ENCODE data around the gene DFFB. TPM values are rescaled to one million over a fixed set of nuclear protein-coding genes. Genes with fewer than 3 reads are reported as not detected.

The DFFB gene
- total RNA-seq, 4 donors from 2014 or later: 7.4 to 18.3 (median 15.7) TPM; not detected in 1

GRCh38 chr1:3879099-3879498, 21.8 kb downstream of the DFFB start:
- 96% methylated on average over 7 of the region's 7 CpGs; no CpG with 5 or more reads in 1 of the 2 donors for WGBS, 2 donors (ENCODE audit: low coverage in 1 of 2)
- H3K4me3 ChIP-seq: no peak overlapping the region
- no peak for DNase-seq
- peaks cover 0 to 30% (median 6%) of the 10 kb centered on the region in 4 donors for H3K36me3 ChIP-seq
- no peak overlapping the region for H3K27ac ChIP-seq
- H3K4me1 ChIP-seq: no peaks in the 10 kb centered on the region
- in situ Hi-C loops (cut with MboI; ENCODE audit: low pct_ligation_motif_present in 1 of 4, low pct_unique_long_range_greater_than_20kb in 1 of 4, low sequenced_read_pairs in 3 of 4) (no loop called here), intact Hi-C loops (cut with DNase I; ENCODE audit: low total_unique reads) (no loop called here)
- no peaks in the 10 kb centered on the region for H3K27me3 ChIP-seq
- TF ChIP-seq POLR2A (IDR thresholded peaks at IDR 0.05) (no peak), EP300 (IDR thresholded peaks at IDR 0.05; ENCODE audit: low read depth) (no peak), POLR2AphosphoS5 (IDR thresholded peaks at IDR 0.05) (no peak)
- TF ChIP-seq, protein P1, sequence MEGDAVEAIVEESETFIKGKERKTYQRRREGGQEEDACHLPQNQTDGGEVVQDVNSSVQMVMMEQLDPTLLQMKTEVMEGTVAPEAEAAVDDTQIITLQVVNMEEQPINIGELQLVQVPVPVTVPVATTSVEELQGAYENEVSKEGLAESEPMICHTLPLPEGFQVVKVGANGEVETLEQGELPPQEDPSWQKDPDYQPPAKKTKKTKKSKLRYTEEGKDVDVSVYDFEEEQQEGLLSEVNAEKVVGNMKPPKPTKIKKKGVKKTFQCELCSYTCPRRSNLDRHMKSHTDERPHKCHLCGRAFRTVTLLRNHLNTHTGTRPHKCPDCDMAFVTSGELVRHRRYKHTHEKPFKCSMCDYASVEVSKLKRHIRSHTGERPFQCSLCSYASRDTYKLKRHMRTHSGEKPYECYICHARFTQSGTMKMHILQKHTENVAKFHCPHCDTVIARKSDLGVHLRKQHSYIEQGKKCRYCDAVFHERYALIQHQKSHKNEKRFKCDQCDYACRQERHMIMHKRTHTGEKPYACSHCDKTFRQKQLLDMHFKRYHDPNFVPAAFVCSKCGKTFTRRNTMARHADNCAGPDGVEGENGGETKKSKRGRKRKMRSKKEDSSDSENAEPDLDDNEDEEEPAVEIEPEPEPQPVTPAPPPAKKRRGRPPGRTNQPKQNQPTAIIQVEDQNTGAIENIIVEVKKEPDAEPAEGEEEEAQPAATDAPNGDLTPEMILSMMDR (IDR thresholded peaks at IDR 0.05): no peak
- peaks cover 6 to 9% of the 10 kb centered on the region in 2 donors for H3K9me3 ChIP-seq

DNA sequence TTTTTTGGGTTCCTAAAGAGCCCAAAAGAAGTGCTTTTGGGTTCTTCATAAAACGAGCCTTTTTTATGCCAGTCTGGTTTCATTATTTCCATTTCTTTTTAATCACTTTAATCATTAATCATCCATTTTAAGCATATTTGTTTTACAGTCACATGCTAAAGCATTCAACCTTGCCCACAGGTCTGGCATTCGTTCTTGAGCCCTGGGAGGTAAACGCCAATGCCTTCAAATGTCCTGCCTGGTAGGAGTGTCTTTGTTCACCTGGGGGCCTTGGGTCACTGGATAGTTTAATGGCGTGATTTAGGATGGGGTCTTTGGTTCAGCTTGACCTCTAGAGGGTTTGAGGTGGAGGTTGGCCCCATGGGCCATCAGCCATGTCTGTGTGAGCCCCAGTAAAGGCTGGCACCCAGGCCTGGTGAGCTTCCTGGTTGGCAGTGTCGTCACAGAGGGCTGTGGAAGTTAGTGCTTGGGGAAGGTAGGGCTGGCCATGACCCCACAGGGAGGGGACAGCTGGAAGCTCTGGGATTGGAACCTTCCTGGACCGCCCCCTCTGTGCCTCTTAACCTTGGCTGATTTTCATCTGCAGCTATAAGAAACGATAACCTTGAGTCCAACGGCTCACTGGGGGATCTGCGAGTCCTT, 22.6 kb downstream of the DFFB start:
- Histone ChIP-seq H3K4me1 (no peaks in the 10 kb centered on the region), H3K36me3 (peaks cover 0 to 34% (median 6%) of the 10 kb centered on the region in 4 donors), H3K9me3 (peaks cover 6 to 9% of the 10 kb centered on the region in 2 donors), H3K27me3 (no peaks in the 10 kb centered on the region), H3K4me3 (no peak overlapping the region), H3K27ac (no peak overlapping the region)
- 84 to 88% methylated on average over 3 to 9 of the region's 9 CpGs for WGBS, 2 donors (ENCODE audit: low coverage in 1 of 2)
- in situ Hi-C loops (cut with MboI; ENCODE audit: low pct_ligation_motif_present in 1 of 4, low pct_unique_long_range_greater_than_20kb in 1 of 4, low sequenced_read_pairs in 3 of 4) (no loop called here), intact Hi-C loops (cut with DNase I; ENCODE audit: low total_unique reads) (no loop called here)
- no peak for DNase-seq
- no peak for TF ChIP-seq EP300 (IDR thresholded peaks at IDR 0.05; ENCODE audit: low read depth)
- no peak for TF ChIP-seq POLR2A (IDR thresholded peaks at IDR 0.05)
- TF ChIP-seq, protein P1 (IDR thresholded peaks at IDR 0.05): no peak
- no peak for TF ChIP-seq POLR2AphosphoS5 (IDR thresholded peaks at IDR 0.05)

- DNase-seq: no peak
- in situ Hi-C loops (cut with MboI; ENCODE audit: low pct_ligation_motif_present in 1 of 4, low pct_unique_long_range_greater_than_20kb in 1 of 4, low sequenced_read_pairs in 3 of 4) (no loop called here), intact Hi-C loops (cut with DNase I; ENCODE audit: low total_unique reads) (no loop called here)
- H3K36me3 ChIP-seq: peaks cover 0 to 36% (median 8%) of the 10 kb centered on the region in 4 donors
- H3K9me3 ChIP-seq: peaks cover 6 to 9% of the 10 kb centered on the region in 2 donors
- no peaks in the 10 kb centered on the region for H3K4me1 ChIP-seq
- WGBS, 2 donors (ENCODE audit: low coverage in 1 of 2): 91% methylated on average over 20 of the region's 20 CpGs; no CpG with 5 or more reads in 1 of the 2 donors
- no peak overlapping the region for H3K27ac ChIP-seq
- TF ChIP-seq EP300 (IDR thresholded peaks at IDR 0.05; ENCODE audit: low read depth): no peak
- TF ChIP-seq POLR2A (IDR thresholded peaks at IDR 0.05): no peak
- TF ChIP-seq, protein P1 (IDR thresholded peaks at IDR 0.05): no peak
- no peak for TF ChIP-seq POLR2AphosphoS5 (IDR thresholded peaks at IDR 0.05)
- H3K27me3 ChIP-seq: no peaks in the 10 kb centered on the region
- no peak overlapping the region for H3K4me3 ChIP-seq
These were observed 23.3 kb downstream of the DFFB start for GRCh38 chr1:3880429-3881192.

- intact Hi-C loops (cut with DNase I; ENCODE audit: low total_unique reads) (no loop called here), in situ Hi-C loops (cut with MboI; ENCODE audit: low pct_ligation_motif_present in 1 of 4, low pct_unique_long_range_greater_than_20kb in 1 of 4, low sequenced_read_pairs in 3 of 4) (no loop called here)
- H3K27ac ChIP-seq: no peak overlapping the region
- peaks cover 0 to 42% (median 11%) of the 10 kb centered on the region in 4 donors for H3K36me3 ChIP-seq
- H3K4me3 ChIP-seq: no peak overlapping the region
- H3K9me3 ChIP-seq: peaks cover 6 to 9% of the 10 kb centered on the region in 2 donors
- H3K27me3 ChIP-seq: no peaks in the 10 kb centered on the region
- no peaks in the 10 kb centered on the region for H3K4me1 ChIP-seq
- 77% methylated on average over 3 of the region's 5 CpGs; no CpG with 5 or more reads in 1 of the 2 donors for WGBS, 2 donors (ENCODE audit: low coverage in 1 of 2)
- no peak for TF ChIP-seq EP300 (IDR thresholded peaks at IDR 0.05; ENCODE audit: low read depth)
- no peak for DNase-seq
These were observed 23.9 kb downstream of the DFFB start for GRCh38 chr1:3881193-3881480.
